Spinal cord (tissue), 10 donors: Measurements from ENCODE around the gene OTULIN. TPM values are rescaled to one million over a fixed set of nuclear protein-coding genes. Genes with fewer than 3 reads are reported as not detected.

Source experiments
- DNase-seq, 6 donors: peaks; one replicate each; pipeline versions ENCODE4 v3.0.0 to v3.0.0-alpha.2; 2013 to 2015; ENCODE audit warnings: low spot score in 6 of 6, low read depth in 4 of 6
- H3K27ac ChIP-seq: one replicate; pipeline ENCODE4 v1.5.1; 2013; ENCODE audit warnings: low read depth, low read length, control low read depth
- H3K27me3 ChIP-seq: one replicate; pipeline ENCODE4 v1.6.1; 2013; ENCODE audit warnings: low read length; ENCODE audit not compliant: control insufficient read depth, insufficient read depth
- H3K36me3 ChIP-seq: one replicate; pipeline ENCODE4 v1.6.1; 2013; ENCODE audit warnings: low read length; ENCODE audit not compliant: control insufficient read depth, insufficient read depth
- H3K4me1 ChIP-seq: one replicate; pipeline ENCODE4 v1.6.1; 2013; ENCODE audit warnings: low read length; ENCODE audit not compliant: control insufficient read depth, insufficient read depth
- H3K4me3 ChIP-seq: one replicate; pipeline ENCODE4 v1.5.1; 2013; ENCODE audit warnings: low read depth, low read length, control low read depth
- H3K9me3 ChIP-seq: one replicate; pipeline ENCODE4 v1.6.1; 2013; ENCODE audit warnings: low read length; ENCODE audit not compliant: control insufficient read depth, insufficient read depth
- WGBS: methylation state at CpG from one replicate; pipeline ENCODE4 v1.1.5; 2013; ENCODE audit warnings: missing lambda C conversion rate; ENCODE audit not compliant: insufficient coverage; 5-methylcytosine and 5-hydroxymethylcytosine counted together
- polyA plus RNA-seq, 2 donors: library from polyadenylated mRNA; unstranded; fragments of 120-200 nt; gene quantifications; one replicate each; pipeline ENCODE4 v1.2.1, GENCODE V29; 2013; ENCODE audit not compliant: insufficient read length in 2 of 2
- total RNA-seq, 2 donors: library from RNA; depleted of rRNA in 1 of 2; stranded (reverse); fragments of 120-200 nt in 1 of 2; fragments of >200 nt in 1 of 2; gene quantifications; one replicate each; pipeline versions ENCODE4 v1.2.3 to v1.2.4, GENCODE V29; 2013 to 2014
- donor health status: healthy.

The OTULIN gene
- total and polyA plus RNA-seq, 4 donors = 14.0 to 28.7 (median 15.8) TPM

GRCh38 chr5:14686517-14686916, 22.0 kb downstream of the OTULIN start:
- no peak for DNase-seq
- Histone ChIP-seq H3K9me3 (peaks cover 3% of the 10 kb centered on the region), H3K27ac (no peak overlapping the region), H3K36me3 (peaks cover 24% of the 10 kb centered on the region), H3K27me3 (no peaks in the 10 kb centered on the region), H3K4me3 (no peak overlapping the region), H3K4me1 (peaks cover 10% of the 10 kb centered on the region)

- WGBS = 100% methylated on average over 1 of the region's 4 CpGs
- DNase-seq = no peak
- peaks cover 3% of the 10 kb centered on the region for H3K9me3 ChIP-seq
- peaks cover 24% of the 10 kb centered on the region for H3K36me3 ChIP-seq
- H3K4me3 ChIP-seq = no peak overlapping the region
- no peak overlapping the region for H3K27ac ChIP-seq
- peaks cover 10% of the 10 kb centered on the region for H3K4me1 ChIP-seq
- H3K27me3 ChIP-seq = no peaks in the 10 kb centered on the region
These were observed 22.6 kb downstream of the OTULIN start for GRCh38 chr5:14687023-14687665.

- Histone ChIP-seq H3K9me3 (peaks cover 3% of the 10 kb centered on the region), H3K4me3 (no peak overlapping the region), H3K4me1 (no peaks in the 10 kb centered on the region), H3K27ac (no peak overlapping the region), H3K27me3 (no peaks in the 10 kb centered on the region), H3K36me3 (peaks cover 20% of the 10 kb centered on the region)
- 100% methylated on average over 3 of the region's 5 CpGs for WGBS
- DNase-seq = no peak
These were observed 28.6 kb downstream of the OTULIN start for GRCh38 chr5:14693070-14693469.

- peaks cover 19% of the 10 kb centered on the region for H3K36me3 ChIP-seq
These were observed 30.6 kb downstream of the OTULIN start for GRCh38 chr5:14695152-14695551.

GRCh38 chr5:14696057-14696456, 31.5 kb downstream of the OTULIN start:
- Histone ChIP-seq H3K9me3 (no peaks in the 10 kb centered on the region), H3K4me1 (no peaks in the 10 kb centered on the region), H3K27ac (no peak overlapping the region), H3K36me3 (peaks cover 17% of the 10 kb centered on the region), H3K4me3 (no peak overlapping the region), H3K27me3 (no peaks in the 10 kb centered on the region)
- DNase-seq = no peak
- WGBS = no CpG with 5 or more reads among the region's 1 CpG

More at GRCh38 chr5:14695152-14695551, 30.6 kb downstream of the OTULIN start:
- peaks cover 3% of the 10 kb centered on the region for H3K9me3 ChIP-seq
- H3K27me3 ChIP-seq = no peaks in the 10 kb centered on the region
- no peak for DNase-seq
- no peaks in the 10 kb centered on the region for H3K4me1 ChIP-seq
- H3K27ac ChIP-seq = no peak overlapping the region
- no CpG with 5 or more reads among the region's 2 CpGs for WGBS
- no peak overlapping the region for H3K4me3 ChIP-seq

- H3K36me3 ChIP-seq = peaks cover 21% of the 10 kb centered on the region
- no peaks in the 10 kb centered on the region for H3K9me3 ChIP-seq
- H3K4me1 ChIP-seq = no peaks in the 10 kb centered on the region
- H3K27me3 ChIP-seq = no peaks in the 10 kb centered on the region
- DNase-seq = no peak
- no peak overlapping the region for H3K27ac ChIP-seq
- no peak overlapping the region for H3K4me3 ChIP-seq
- 90% methylated on average over 3 of the region's 3 CpGs for WGBS
These were observed 32.3 kb downstream of the OTULIN start for GRCh38 chr5:14696851-14697250.

- peaks cover 20% of the 10 kb centered on the region for H3K36me3 ChIP-seq
- H3K9me3 ChIP-seq = no peaks in the 10 kb centered on the region
- H3K27ac ChIP-seq = no peak overlapping the region
- no peaks in the 10 kb centered on the region for H3K4me1 ChIP-seq
- WGBS = 100% methylated on average over 1 of the region's 1 CpG
- H3K27me3 ChIP-seq = no peaks in the 10 kb centered on the region
- DNase-seq = no peak
- no peak overlapping the region for H3K4me3 ChIP-seq
These were observed 34.0 kb downstream of the OTULIN start for GRCh38 chr5:14698495-14698894.

GRCh38 chr5:14699159-14699558, 34.6 kb downstream of the OTULIN start:
- no peak for DNase-seq
- no peak overlapping the region for H3K4me3 ChIP-seq
- no peaks in the 10 kb centered on the region for H3K27me3 ChIP-seq
- H3K27ac ChIP-seq = no peak overlapping the region
- peaks cover 17% of the 10 kb centered on the region for H3K36me3 ChIP-seq
- H3K9me3 ChIP-seq = no peaks in the 10 kb centered on the region
- 100% methylated on average over 2 of the region's 2 CpGs for WGBS
- H3K4me1 ChIP-seq = no peaks in the 10 kb centered on the region

- H3K9me3 ChIP-seq = no peaks in the 10 kb centered on the region
- no peak overlapping the region for H3K27ac ChIP-seq
- no peak overlapping the region for H3K4me3 ChIP-seq
- DNase-seq = no peak
- peaks cover 18% of the 10 kb centered on the region for H3K36me3 ChIP-seq
- 84% methylated on average over 6 of the region's 8 CpGs for WGBS
- H3K4me1 ChIP-seq = no peaks in the 10 kb centered on the region
- H3K27me3 ChIP-seq = no peaks in the 10 kb centered on the region
These were observed 35.4 kb downstream of the OTULIN start for GRCh38 chr5:14699807-14700400.
